DND-41 (cell line): ENCODE data around the gene SPTLC2.

Experiments used
- ATAC-seq: fragments of 200-7000 bp; cut with Tn5 transposase; 3 replicates; pipeline ENCODE4 v1.9.1; 2021; ENCODE audit warnings: low read depth; ENCODE audit not compliant: insufficient read depth
- DNase-seq: peaks from one replicate; pipeline ENCODE4 v3.0.0-alpha.2; 2020
- H2AFZ ChIP-seq: 2 replicates; pipeline ENCODE4 v1.6.0; 2012; ENCODE audit warnings: low read depth, low read length
- H3K27ac ChIP-seq: 2 replicates; pipeline ENCODE4 v1.5.1; 2012; ENCODE audit warnings: low read length, inconsistent platforms
- H3K27me3 ChIP-seq: fragments of 200-600 bp; sonication (generic); 2 replicates; pipeline ENCODE4 v1.6.0; 2012; ENCODE audit warnings: low read length, mild to moderate bottlenecking, inconsistent platforms; ENCODE audit not compliant: insufficient read depth, poor library complexity
- H3K36me3 ChIP-seq: 2 replicates; pipeline ENCODE4 v1.5.1; 2012; ENCODE audit warnings: low read length, inconsistent platforms; ENCODE audit not compliant: insufficient read depth
- H3K4me1 ChIP-seq: 2 replicates; pipeline ENCODE4 v1.5.1; 2012; ENCODE audit warnings: mild to moderate bottlenecking, low read length; ENCODE audit not compliant: insufficient read depth
- H3K4me2 ChIP-seq: 2 replicates; pipeline ENCODE4 v1.6.0; 2012; ENCODE audit warnings: mild to moderate bottlenecking, moderate library complexity, low read length, inconsistent platforms; ENCODE audit not compliant: insufficient read depth
- H3K4me3 ChIP-seq, 2 experiments: fragments of 200-600 bp in 1 of 2; shearing (Covaris generic) in 1 of 2; 2 replicates each; pipeline ENCODE4 v1.5.1; 2012 to 2016; ENCODE audit warnings: inconsistent platforms in 2 of 2, low read length in 2 of 2, mild to moderate bottlenecking in 2 of 2, low read depth in 1 of 2, moderate library complexity in 1 of 2
- H3K79me2 ChIP-seq: 2 replicates; pipeline ENCODE4 v1.6.0; 2012; ENCODE audit warnings: low read length, inconsistent platforms; ENCODE audit not compliant: insufficient read depth
- H3K9ac ChIP-seq: 2 replicates; pipeline ENCODE4 v1.6.0; 2012; ENCODE audit warnings: low read depth, mild to moderate bottlenecking, inconsistent platforms, low read length, moderate library complexity
- H3K9me3 ChIP-seq: 2 replicates; pipeline ENCODE4 v1.5.1; 2012; ENCODE audit warnings: low read length, moderate library complexity, mild to moderate bottlenecking, inconsistent platforms; ENCODE audit not compliant: insufficient read depth, severe bottlenecking
- H4K20me1 ChIP-seq: 2 replicates; pipeline ENCODE4 v1.6.0; 2012; ENCODE audit warnings: low read length; ENCODE audit not compliant: insufficient read depth
- EZH2 ChIP-seq: IDR thresholded peaks from 3 replicates; pipeline ENCODE4 v1.6.1; 2012; ENCODE audit warnings: borderline replicate concordance, low read depth, mild to moderate bottlenecking, moderate library complexity, low read length, inconsistent platforms; ENCODE audit not compliant: severe bottlenecking
- TF ChIP-seq, protein P1 (sequence below): IDR thresholded peaks from 2 replicates; pipeline ENCODE4 v1.5.1; 2012; ENCODE audit warnings: borderline replicate concordance, low read length, moderate library complexity, mild to moderate bottlenecking; ENCODE audit not compliant: poor library complexity, severe bottlenecking; ENCODE audit errors: extremely low read depth

Gene SPTLC2

DNA sequence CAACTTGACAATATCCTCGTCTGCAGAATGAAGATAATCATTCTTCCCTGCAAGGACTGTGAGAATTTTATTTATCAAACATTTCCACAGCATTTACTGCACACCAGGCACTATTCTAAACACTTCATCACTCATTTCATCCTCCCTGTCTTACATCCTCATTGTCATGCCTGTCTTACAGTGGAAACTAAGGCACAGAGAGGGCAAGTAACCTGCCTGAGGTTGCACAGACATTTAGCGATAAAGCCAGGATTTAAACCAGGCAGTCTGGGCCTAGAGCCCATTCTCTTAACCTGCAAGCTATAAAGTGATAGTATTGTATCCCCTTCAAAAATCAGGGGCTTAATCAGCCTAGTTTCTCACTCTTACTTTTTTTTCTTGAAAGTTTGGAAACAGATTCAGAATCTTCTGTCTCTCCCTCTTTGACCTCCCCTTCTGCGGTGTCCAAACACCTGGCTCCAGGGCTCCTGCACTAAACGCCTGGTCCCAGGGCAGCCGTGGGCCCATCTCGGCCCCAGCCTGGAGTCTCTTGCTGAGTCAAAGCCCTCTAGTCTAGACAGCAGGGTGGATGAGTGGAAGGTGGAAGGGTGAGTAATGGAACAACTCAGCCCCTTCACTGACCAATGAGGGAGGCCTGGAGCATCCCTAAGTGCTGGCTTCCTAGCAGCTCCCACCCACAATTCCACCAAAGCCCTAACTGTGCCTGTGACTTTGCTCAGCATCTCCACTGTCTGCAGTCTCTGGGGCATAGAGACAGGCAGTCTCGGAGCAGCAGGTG is 130.3 kb downstream of the SPTLC2 start:
- DNase-seq (no peak), ATAC-seq (no peak)
- no peaks in the 10 kb centered on the region for H3K36me3 ChIP-seq
- no peak overlapping the region for H3K4me2 ChIP-seq
- no peaks in the 10 kb centered on the region for H3K27me3 ChIP-seq
- no peaks in the 10 kb centered on the region for H4K20me1 ChIP-seq
- no peak overlapping the region for H2AFZ ChIP-seq
- H3K9ac ChIP-seq = no peak overlapping the region
- H3K9me3 ChIP-seq = no peaks in the 10 kb centered on the region
- no peaks in the 10 kb centered on the region for H3K4me1 ChIP-seq
- H3K4me3 ChIP-seq = no peak overlapping the region
- TF ChIP-seq, protein P1, sequence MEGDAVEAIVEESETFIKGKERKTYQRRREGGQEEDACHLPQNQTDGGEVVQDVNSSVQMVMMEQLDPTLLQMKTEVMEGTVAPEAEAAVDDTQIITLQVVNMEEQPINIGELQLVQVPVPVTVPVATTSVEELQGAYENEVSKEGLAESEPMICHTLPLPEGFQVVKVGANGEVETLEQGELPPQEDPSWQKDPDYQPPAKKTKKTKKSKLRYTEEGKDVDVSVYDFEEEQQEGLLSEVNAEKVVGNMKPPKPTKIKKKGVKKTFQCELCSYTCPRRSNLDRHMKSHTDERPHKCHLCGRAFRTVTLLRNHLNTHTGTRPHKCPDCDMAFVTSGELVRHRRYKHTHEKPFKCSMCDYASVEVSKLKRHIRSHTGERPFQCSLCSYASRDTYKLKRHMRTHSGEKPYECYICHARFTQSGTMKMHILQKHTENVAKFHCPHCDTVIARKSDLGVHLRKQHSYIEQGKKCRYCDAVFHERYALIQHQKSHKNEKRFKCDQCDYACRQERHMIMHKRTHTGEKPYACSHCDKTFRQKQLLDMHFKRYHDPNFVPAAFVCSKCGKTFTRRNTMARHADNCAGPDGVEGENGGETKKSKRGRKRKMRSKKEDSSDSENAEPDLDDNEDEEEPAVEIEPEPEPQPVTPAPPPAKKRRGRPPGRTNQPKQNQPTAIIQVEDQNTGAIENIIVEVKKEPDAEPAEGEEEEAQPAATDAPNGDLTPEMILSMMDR = no peak
- TF ChIP-seq EZH2 = no peak
- no peaks in the 10 kb centered on the region for H3K79me2 ChIP-seq
- H3K27ac ChIP-seq = no peak overlapping the region

DNA sequence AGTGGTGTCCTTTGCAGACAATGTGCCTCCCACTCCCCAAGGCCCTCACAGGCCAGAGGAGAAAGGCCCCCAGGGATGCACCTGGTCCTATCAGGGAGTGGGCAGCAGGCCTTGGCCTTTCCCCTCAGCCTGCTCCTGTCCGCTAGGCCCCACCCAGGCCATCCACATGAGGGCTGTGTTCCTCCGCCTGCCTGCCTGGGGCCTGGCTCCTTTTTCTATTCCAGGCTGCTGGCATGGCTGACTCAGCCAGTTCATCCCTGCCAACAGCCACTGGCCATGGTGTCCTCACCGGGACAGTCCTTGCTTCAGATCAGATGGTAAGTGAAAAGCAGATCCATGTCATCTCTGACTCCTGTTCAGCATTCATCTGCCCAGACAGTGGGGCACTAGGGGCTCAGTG is 131.2 kb downstream of the SPTLC2 start:
- no peak overlapping the region for H2AFZ ChIP-seq
- ATAC-seq = no peak
- no peaks in the 10 kb centered on the region for H3K9me3 ChIP-seq
- H3K4me3 ChIP-seq = no peak overlapping the region
- H4K20me1 ChIP-seq = no peaks in the 10 kb centered on the region
- H3K79me2 ChIP-seq = no peaks in the 10 kb centered on the region
- no peaks in the 10 kb centered on the region for H3K36me3 ChIP-seq
- no peak overlapping the region for H3K9ac ChIP-seq
- no peaks in the 10 kb centered on the region for H3K4me1 ChIP-seq
- no peaks in the 10 kb centered on the region for H3K27me3 ChIP-seq
- no peak overlapping the region for H3K27ac ChIP-seq
- no peak overlapping the region for H3K4me2 ChIP-seq
- DNase-seq = no peak
- TF ChIP-seq EZH2 = no peak
- TF ChIP-seq, protein P1 = no peak

DNA sequence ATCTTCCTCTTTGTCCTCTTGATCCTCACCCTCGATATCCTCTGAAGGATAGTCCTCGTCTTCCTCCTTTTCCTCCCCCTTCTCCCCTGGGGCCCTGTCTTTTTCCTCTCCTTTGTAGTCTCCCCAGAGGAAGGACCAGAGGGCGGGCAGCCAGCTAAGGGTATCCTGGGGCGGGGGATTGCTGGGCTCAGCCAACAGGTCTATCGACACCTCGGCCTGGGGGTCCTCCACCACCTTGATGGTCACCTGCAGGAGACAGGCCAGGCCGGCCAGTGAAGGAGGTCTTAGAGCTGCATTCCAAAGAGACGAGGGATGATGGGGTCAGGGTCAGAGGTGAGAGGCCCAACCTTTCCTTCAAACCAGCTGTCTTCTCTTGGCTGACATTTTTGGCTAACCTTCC is 134.0 kb downstream of the SPTLC2 start:
- Histone ChIP-seq H3K79me2 (no peaks in the 10 kb centered on the region), H3K4me1 (no peaks in the 10 kb centered on the region), H3K4me2 (no peak overlapping the region), H3K9me3 (no peaks in the 10 kb centered on the region), H3K27me3 (no peaks in the 10 kb centered on the region), H3K9ac (no peak overlapping the region), H3K36me3 (no peaks in the 10 kb centered on the region), H2AFZ (no peak overlapping the region), H3K4me3 (no peak overlapping the region), H3K27ac (no peak overlapping the region), H4K20me1 (no peaks in the 10 kb centered on the region)
- TF ChIP-seq, protein P1 = no peak
- no peak for TF ChIP-seq EZH2
- no peak for ATAC-seq
- DNase-seq = no peak
